GM19043 (cell line): ENCODE measurements around the gene CERS3.

Source experiments
- ATAC-seq: cut with Tn5 transposase; IDR thresholded peaks from one replicate; pipeline ENCODE4 v1.9.1; 2021; ENCODE audit warnings: low read depth; ENCODE audit not compliant: unreplicated experiment

CERS3 gene

GRCh38 chr15:100531823-100532327, 3.1 kb upstream of the CERS3 start:
- ATAC-seq, result no peak

- no peak for ATAC-seq
These were observed 2.5 kb upstream of the CERS3 start for GRCh38 chr15:100531204-100531603.

- ATAC-seq, result no peak
These were observed 806 bp upstream of the CERS3 start for GRCh38 chr15:100529556-100529955.

GRCh38 chr15:100526027-100526481, 2.7 kb downstream of the CERS3 start:
- ATAC-seq, result no peak

GRCh38 chr15:100525436-100525835, 3.3 kb downstream of the CERS3 start:
- ATAC-seq, result no peak

DNA sequence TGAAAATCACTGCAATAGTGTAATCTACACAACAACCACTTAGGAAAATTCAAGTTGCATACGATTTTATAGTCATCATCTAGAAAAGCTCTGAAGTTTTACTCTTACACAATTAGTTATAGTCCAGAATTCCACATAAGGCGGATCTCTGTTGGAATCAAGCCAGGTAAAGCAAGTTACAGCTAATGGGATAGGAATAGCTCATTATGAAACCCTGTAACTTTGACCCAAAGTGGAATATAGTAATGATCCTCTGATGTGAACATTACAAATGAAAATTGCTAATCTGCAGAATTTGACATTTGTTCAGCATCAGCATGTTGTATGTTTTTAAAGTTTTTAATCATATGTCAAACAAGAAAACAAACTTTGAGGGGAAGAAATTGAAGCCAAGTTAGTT, 4.4 kb downstream of the CERS3 start:
- ATAC-seq, result no peak

DNA sequence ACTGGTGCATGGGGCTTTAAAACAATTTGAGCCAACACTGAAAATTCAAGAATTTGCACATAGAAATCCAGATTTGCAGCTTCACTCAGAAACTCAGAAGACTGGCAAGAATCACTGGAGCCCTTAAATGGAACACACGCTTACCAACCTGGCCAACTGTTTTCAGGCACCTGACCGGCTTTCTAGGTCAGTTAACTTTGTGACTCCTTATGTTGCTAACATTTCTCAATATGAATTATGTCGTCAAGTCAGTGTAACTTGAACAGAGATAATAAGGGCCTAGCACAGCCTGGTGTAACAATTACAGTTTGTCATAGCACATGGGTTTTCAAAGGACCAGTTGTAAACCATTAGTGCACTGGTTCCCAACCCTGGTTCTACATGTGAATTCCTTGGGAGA, 6.8 kb downstream of the CERS3 start:
- no peak for ATAC-seq

GRCh38 chr15:100520132-100520921, 8.4 kb downstream of the CERS3 start:
- no peak for ATAC-seq

- ATAC-seq, result no peak
These were observed 10.9 kb downstream of the CERS3 start for GRCh38 chr15:100517846-100518245.

GRCh38 chr15:100516643-100517512, 11.9 kb downstream of the CERS3 start:
- no peak for ATAC-seq

GRCh38 chr15:100515758-100516157, 13.0 kb downstream of the CERS3 start:
- ATAC-seq, result no peak

DNA sequence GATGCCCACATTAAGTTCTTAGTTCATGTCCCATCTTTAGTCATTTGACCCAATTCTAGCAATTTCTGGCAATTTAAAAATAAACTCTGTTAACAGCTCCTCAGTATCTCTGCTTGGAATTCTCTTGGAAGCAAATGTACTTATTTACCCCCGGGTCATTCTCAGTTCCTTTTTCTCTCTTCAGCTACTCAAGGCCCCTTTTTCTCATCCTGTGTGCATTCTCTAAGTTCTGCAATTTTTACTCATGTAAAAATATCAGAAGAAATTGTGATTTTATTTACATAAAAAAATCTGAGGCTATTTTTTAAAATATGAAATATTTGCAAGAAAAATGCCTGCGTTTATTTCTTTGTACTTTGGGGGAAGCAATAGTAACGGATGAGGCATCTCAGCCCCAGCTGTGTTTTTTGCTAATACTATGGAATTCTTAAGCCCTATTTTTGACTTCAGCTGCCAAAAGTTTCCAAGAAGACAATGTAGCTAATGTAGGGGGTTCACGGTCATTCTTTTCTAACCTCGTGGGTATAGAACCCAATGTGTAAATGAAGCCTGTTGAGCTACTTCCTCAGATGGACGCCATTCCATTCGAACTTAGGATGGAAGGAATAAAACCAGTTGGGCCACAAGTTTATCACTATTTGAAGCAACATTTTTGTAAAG, 20.0 kb downstream of the CERS3 start:
- no peak for ATAC-seq

DNA sequence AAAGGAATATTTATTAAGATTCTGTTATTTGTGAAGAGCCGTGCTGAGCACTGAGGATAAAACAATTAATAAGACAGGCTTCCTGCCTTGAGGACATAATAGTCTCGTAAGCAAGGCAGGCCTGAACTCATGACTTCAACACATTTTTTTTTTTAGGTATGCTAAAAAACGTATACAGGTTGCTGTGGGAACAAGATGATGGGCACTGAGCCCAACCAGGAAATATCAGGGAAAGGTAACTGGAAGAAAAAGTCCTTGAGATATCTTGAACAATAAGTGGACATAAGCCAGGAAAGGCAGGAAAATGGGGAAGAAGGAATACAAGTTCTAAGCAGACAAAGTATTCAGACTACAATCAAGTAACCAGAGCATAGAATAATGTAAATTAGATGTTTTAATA, 26.1 kb downstream of the CERS3 start:
- ATAC-seq, result no peak

GRCh38 chr15:100501117-100501516, 27.6 kb downstream of the CERS3 start:
- no peak for ATAC-seq

DNA sequence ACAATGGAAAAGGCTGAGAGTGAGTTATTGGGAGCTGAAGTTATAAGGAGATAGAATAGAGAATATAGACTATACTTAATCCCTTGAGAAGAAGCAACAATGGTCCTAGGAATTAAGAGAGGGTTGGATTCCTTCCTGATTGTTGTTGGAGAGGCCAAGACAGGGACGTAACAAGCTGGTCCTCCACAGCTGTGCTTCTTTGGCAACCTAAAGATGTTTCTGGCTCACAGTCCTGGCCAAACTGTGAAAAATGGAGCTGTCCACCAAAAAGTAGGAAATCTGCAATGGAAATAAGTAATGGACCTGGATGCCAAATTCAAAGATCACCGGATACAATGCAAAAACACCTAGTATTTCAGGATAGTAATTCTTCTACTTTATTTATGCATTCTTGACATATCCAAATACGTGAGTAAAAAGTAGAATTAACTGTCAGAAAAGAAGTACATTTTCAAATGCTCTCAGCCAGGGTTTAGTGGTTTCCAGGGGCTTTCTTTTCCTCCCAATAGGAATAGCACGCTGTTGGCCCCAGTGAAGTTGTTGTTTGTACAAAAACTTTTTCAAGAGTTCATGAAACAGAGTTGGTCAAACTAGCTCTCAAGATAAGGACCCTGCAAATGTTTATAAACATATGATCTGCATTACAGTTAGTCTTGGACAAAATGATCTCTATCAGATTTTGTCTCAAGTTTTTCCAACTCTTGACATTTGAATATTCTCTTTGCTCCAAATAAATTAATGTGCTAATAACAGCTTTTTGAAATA, 28.3 kb downstream of the CERS3 start:
- ATAC-seq, result no peak

GRCh38 chr15:100495861-100496260, 32.9 kb downstream of the CERS3 start:
- ATAC-seq, result no peak

GRCh38 chr15:100493213-100493612, 35.5 kb downstream of the CERS3 start:
- ATAC-seq, result no peak

- no peak for ATAC-seq
These were observed 44.3 kb downstream of the CERS3 start for GRCh38 chr15:100484443-100484842.

- ATAC-seq, result no peak
These were observed 45.4 kb downstream of the CERS3 start for GRCh38 chr15:100483370-100483769.

- no peak for ATAC-seq
These were observed 51.9 kb downstream of the CERS3 start for GRCh38 chr15:100476805-100477204.
